ENCODE results near the gene MAPK8IP3.
A peak's percentile ranks its signal among the peaks of the same experiment; 100 is the strongest.

MAPK8IP3 gene

DNA sequence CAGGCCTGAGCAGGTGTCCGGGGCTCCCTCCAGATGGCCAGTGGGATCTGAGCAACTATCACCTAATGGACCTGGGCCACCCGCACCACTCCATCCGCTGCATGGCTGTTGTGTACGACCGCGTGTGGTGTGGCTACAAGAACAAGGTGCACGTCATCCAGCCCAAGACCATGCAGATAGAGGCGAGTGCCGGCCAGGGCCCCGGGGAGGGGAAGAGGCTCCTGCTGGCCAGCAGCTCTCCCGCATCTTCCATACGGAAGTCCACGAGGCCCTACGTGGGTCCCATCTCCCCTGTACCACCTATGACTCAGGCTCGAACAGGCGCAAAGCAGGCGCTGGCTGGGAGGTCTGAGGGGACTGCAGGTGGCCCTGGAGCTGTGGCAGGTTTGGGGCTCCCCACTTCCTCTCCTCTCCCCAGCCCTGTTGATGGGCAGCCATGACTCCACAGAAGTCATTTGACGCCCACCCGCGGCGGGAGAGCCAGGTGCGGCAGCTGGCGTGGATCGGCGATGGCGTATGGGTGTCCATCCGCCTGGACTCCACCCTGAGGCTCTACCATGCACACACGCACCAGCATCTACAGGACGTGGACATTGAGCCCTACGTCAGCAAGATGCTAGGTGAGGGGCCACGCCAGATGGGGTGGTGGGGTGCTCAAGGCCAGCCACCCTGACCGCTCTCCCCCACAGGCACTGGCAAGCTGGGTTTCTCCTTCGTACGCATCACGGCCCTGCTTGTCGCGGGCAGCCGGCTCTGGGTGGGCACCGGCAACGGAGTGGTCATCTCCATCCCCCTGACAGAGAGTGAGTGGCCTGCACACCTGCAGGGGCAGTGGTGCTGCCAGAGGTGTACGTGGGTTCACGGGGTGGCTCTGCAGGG, 61.4 kb downstream of the MAPK8IP3 start:
- no peak overlapping the region for H3K27ac ChIP-seq
- TF ChIP-seq, protein P1, sequence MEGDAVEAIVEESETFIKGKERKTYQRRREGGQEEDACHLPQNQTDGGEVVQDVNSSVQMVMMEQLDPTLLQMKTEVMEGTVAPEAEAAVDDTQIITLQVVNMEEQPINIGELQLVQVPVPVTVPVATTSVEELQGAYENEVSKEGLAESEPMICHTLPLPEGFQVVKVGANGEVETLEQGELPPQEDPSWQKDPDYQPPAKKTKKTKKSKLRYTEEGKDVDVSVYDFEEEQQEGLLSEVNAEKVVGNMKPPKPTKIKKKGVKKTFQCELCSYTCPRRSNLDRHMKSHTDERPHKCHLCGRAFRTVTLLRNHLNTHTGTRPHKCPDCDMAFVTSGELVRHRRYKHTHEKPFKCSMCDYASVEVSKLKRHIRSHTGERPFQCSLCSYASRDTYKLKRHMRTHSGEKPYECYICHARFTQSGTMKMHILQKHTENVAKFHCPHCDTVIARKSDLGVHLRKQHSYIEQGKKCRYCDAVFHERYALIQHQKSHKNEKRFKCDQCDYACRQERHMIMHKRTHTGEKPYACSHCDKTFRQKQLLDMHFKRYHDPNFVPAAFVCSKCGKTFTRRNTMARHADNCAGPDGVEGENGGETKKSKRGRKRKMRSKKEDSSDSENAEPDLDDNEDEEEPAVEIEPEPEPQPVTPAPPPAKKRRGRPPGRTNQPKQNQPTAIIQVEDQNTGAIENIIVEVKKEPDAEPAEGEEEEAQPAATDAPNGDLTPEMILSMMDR (conservative IDR thresholded peaks at IDR 0.05), result no peak

DNA sequence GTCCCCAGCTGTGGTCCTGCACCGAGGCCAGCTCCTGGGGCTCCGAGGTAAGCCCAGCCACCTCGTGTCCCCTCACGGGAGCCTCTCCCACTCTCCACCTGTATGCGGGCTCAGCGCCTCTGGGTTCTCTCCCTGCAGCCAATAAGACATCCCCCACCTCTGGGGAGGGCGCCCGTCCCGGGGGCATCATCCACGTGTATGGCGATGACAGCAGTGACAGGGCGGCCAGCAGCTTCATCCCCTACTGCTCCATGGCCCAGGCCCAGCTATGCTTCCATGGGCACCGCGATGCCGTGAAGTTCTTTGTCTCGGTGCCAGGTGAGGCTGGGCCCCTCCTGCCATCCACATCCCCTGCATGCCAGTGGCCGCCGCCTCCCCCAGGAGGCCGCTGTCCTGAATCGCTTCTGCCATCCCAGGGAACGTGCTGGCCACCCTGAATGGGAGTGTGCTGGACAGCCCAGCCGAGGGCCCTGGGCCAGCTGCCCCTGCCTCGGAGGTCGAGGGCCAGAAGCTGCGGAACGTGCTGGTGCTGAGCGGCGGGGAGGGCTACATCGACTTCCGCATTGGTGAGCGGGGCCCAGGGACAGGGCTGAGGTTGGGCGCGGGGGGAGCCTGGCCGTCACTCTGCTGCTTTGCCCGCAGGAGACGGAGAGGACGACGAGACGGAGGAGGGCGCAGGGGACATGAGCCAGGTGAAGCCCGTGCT, 62.2 kb downstream of the MAPK8IP3 start:
- H3K27ac ChIP-seq, result no peak overlapping the region; the same call in 1 of the 2 replicates
- TF ChIP-seq, protein P1 (conservative IDR thresholded peaks at IDR 0.05), result no peak

DNA sequence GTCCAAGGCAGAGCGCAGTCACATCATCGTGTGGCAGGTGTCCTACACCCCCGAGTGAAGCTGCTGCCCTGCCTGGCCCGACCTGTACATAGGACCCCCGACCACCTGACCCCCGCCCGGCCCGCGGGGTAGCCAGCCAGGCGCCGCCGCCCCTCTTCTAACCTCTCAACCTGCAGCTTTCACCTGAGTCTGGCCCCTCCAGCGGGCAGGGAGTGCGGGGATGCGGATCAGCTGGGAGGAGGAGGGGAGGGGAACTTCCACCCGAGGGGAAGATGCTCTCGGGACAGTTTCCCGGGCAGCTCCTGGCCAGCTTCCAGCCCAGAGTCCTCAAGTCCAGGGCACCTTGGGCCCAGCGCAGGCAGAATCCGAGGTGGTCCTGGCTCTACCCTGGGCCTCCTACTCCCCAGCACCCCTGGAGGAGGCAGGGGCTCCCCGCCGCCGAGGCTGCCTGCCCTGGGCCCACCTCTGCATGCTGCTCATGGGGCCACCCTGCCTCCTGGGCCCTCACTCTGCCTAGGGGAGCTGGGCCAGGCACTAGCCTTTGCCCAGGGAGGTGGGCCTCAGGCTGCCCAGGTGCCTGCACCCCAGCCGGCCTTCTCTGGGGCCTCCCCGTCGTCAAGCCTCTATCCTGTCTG, 62.9 kb downstream of the MAPK8IP3 start:
- TF ChIP-seq, protein P1 (conservative IDR thresholded peaks at IDR 0.05), result no peak
- H3K27ac ChIP-seq, result peak overlapping the region; percentile 88

DNA sequence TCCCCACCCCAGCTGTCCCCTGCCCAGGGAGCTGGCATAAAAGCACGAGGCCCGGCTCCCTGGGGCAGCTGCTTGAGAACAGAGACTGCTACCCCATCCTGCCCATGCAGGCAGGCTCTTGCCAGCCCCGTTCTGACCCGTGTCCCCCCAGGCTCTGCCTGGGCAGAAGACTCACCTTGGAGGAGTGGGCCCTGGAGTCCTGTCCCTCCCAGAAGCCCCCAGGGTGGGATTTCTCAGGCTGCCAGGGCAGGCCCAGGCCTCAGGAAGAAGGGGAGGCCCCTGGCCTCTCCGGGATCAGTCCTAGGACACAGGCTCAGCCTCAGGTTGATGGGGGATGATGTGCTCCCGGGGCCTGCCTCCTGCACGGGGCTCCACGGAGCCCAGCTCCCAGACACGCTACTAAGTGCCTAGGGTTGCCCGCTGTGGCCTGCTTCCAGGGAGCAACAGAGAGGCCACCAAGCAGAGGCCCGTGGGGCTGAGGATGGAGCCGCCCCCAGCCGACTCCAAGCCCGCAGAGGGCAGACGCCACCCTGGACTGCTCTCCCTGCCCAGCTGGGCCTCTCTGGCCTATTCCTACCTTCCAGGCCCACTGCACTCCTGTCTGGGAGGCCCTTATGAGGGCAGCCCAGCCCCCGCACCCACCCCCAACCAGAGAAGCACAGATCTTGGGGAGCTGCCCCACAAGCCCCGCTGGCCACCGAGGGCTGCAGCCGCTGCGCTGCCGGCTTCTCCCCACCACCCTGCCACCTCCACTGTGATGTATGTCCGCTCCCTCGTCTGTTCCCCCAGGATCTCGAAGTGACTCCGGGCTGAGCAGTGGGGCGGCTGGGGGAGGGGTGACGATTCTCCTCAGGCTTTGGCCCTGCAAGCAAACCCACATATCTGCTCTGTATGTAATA, 63.7 kb downstream of the MAPK8IP3 start:
- H3K27ac ChIP-seq, result peak overlapping the region; percentile 88
- TF ChIP-seq, protein P1 (conservative IDR thresholded peaks at IDR 0.05), result no peak

DNA sequence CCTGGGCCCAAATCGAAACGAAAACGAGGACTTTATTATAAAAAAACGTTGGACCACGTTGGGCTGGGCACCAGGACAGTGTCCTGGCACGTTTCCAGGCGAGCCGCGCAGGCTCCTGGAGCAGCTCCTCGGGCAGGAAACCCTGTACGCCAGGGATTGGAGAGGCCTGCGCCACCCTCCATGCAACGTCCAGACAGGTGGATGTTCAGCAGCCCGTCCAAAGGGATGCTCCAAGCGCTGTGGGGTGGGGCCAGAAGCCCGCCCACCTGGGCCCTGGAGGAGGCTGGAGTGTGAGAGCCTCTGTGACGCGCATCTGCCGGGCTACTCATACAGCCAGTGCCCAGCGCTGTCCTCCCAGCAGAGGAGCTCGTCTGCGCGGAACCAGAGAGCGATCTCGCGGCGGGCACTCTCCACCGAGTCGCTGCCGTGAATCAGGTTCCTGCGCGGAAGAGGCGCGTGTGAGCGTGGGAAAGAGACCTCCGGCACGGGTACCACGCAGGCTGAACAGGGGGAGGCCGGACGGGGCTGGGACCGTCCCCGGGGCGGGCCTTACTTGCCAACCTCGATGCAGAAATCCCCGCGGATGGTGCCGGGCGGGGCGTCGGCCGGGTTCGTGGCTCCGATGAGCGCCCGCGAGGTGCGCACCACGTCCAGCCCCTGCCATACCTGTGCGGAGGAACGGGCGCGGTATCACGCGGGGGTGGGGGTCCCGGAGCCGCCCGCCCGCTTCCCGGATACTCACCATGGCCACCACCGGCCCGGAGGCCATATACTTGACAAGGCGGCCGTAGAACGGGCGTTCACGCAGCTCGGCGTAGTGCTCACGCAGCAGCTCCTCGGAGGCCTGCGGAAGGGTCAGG, 64.6 kb downstream of the MAPK8IP3 start:
- H3K27ac ChIP-seq, result peak overlapping the region; percentile 88
- TF ChIP-seq, protein P1 (conservative IDR thresholded peaks at IDR 0.05), result no peak

DNA sequence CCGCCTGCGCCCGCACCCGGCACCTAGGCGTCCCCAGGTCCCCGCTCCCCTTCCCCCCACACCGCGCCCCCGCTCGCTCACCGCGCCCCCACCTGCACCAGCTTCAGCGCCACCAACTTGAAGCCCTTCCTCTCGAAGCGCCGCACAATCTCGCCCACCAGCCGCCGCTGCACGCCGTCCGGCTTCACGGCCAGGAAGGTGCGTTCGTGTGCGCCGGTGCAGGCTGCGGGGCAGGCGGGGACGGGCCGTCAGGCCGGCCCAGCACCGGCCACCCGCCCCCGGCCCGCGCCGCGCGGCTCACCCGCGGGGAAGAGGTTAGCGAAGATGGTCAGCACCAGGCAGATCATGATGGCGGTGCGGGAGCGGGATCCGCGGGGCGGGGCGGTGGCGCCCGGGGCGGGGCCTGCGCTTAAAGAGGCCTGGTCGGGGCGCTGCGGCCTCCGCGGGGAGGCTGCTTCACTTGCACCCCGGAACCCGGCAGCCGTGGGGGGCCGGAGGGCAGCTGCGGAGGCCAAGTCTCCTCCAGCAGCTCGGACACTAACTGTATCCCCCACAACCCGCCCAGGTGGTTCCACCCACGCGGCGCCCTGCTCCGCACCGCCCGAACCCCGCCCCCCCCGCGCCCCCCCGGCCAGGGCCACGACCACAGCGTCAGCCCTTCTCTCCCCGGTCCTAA, 65.3 kb downstream of the MAPK8IP3 start, which contains the start of gene NME3:
NME3 (minus strand) TSS at position 356 of the 676 bp plus-strand sequence; CDS start at position 347, 9 bp downstream.
- H3K27ac ChIP-seq, result peak within 1 kb of the TSS; percentile 88
- TF ChIP-seq, protein P1 (conservative IDR thresholded peaks at IDR 0.05), result no peak
